ENCODE measurements around the gene ZBTB16. TPM values are rescaled to one million over a fixed set of nuclear protein-coding genes. Genes with fewer than 3 reads are reported as not detected.

The ZBTB16 gene
- total RNA-seq, 1 donor from 2014 or later: 0.54 TPM

DNA sequence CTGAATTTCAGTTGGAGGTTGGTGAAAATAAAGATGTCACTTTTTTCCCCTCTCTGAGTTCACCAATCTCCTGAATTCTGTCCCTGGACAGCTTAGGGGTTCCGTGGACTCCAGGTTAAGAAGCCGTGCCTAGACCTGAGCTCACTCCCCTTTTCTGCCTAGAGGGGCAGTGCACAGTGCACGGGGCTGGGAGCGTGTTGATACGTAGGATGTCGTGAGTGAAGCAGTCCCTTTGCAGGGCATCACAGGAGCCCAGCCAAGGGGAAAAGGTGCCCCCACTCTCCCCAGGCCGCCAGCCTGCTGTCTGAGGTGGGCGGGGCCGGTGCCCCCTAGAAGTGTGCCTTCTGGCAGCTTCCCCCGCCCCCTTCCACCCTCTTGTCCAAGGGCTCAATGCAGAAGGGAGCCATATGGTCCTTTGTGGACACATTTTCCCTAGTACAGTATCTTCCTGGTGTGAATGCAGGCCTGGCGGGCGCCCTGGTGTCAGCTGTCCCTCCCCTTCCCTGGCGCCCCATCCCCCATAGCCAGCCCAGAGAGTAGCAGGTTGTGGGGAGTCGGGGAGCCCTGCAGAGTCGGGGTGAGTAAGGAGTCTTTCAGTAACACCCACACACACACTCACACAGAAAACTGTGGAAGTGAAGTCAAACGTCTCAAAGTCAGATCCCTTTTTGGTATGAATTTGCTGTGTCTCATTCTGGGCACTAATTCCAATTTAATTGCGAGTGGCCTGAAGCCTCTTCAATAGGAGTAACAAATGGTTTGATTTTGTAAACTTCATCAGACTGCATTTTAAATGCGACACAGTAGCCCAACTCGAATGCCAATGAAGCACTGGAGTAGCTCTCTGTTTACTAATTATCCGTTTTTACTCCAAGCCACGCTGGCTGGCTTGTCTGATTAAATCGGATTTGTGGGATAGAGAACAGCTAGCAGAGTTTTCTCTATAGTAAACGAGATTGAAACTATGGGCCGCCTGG lies 169.2 kb downstream of the ZBTB16 start:
- no peak overlapping the region for H3K27ac Mint-ChIP-seq (ENCODE audit: unreplicated experiment)
- no peaks in the 10 kb centered on the region for H3K4me1 Mint-ChIP-seq (ENCODE audit: unreplicated experiment)

GRCh38 chr11:114230031-114230704 lies 170.7 kb downstream of the ZBTB16 start:
- H3K27me3 Mint-ChIP-seq (ENCODE audit: unreplicated experiment): peaks cover 1% of the 10 kb centered on the region
- no peaks in the 10 kb centered on the region for H3K36me3 Mint-ChIP-seq (ENCODE audit: low read depth, unreplicated experiment)
- no peak overlapping the region for H3K4me3 Mint-ChIP-seq (ENCODE audit: unreplicated experiment)
- no peak overlapping the region for H3K27ac Mint-ChIP-seq (ENCODE audit: unreplicated experiment)
- no peaks in the 10 kb centered on the region for H3K9me3 Mint-ChIP-seq (ENCODE audit: unreplicated experiment)
- no peak for DNase-seq (ENCODE audit: low spot score)
- no peaks in the 10 kb centered on the region for H3K4me1 Mint-ChIP-seq (ENCODE audit: unreplicated experiment)
- TF ChIP-seq, protein P1, sequence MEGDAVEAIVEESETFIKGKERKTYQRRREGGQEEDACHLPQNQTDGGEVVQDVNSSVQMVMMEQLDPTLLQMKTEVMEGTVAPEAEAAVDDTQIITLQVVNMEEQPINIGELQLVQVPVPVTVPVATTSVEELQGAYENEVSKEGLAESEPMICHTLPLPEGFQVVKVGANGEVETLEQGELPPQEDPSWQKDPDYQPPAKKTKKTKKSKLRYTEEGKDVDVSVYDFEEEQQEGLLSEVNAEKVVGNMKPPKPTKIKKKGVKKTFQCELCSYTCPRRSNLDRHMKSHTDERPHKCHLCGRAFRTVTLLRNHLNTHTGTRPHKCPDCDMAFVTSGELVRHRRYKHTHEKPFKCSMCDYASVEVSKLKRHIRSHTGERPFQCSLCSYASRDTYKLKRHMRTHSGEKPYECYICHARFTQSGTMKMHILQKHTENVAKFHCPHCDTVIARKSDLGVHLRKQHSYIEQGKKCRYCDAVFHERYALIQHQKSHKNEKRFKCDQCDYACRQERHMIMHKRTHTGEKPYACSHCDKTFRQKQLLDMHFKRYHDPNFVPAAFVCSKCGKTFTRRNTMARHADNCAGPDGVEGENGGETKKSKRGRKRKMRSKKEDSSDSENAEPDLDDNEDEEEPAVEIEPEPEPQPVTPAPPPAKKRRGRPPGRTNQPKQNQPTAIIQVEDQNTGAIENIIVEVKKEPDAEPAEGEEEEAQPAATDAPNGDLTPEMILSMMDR (IDR thresholded peaks at IDR 0.05; ENCODE audit: unreplicated experiment): no peak

More for the DNA sequence above, 169.2 kb downstream of the ZBTB16 start:
- TF ChIP-seq, protein P1 (IDR thresholded peaks at IDR 0.05; ENCODE audit: unreplicated experiment): no peak
- Mint-ChIP-seq H3K4me3 (ENCODE audit: unreplicated experiment) (no peak overlapping the region), H3K36me3 (ENCODE audit: low read depth, unreplicated experiment) (no peaks in the 10 kb centered on the region), H3K9me3 (ENCODE audit: unreplicated experiment) (no peaks in the 10 kb centered on the region), H3K27me3 (ENCODE audit: unreplicated experiment) (peaks cover 1% of the 10 kb centered on the region)
- DNase-seq (ENCODE audit: low spot score): no peak

- no peak overlapping the region for H3K27ac Mint-ChIP-seq (ENCODE audit: unreplicated experiment)
- DNase-seq (ENCODE audit: low spot score): no peak
- no peaks in the 10 kb centered on the region for H3K4me1 Mint-ChIP-seq (ENCODE audit: unreplicated experiment)
- TF ChIP-seq, protein P1 (IDR thresholded peaks at IDR 0.05; ENCODE audit: unreplicated experiment): no peak
- H3K9me3 Mint-ChIP-seq (ENCODE audit: unreplicated experiment): no peaks in the 10 kb centered on the region
- H3K27me3 Mint-ChIP-seq (ENCODE audit: unreplicated experiment): no peaks in the 10 kb centered on the region
- no peak overlapping the region for H3K4me3 Mint-ChIP-seq (ENCODE audit: unreplicated experiment)
- no peaks in the 10 kb centered on the region for H3K36me3 Mint-ChIP-seq (ENCODE audit: low read depth, unreplicated experiment)
These were observed 173.0 kb downstream of the ZBTB16 start for GRCh38 chr11:114232400-114233059.

- H3K4me3 Mint-ChIP-seq (ENCODE audit: unreplicated experiment): no peak overlapping the region
- TF ChIP-seq, protein P1 (IDR thresholded peaks at IDR 0.05; ENCODE audit: unreplicated experiment): no peak
- no peak overlapping the region for H3K27ac Mint-ChIP-seq (ENCODE audit: unreplicated experiment)
- no peaks in the 10 kb centered on the region for H3K9me3 Mint-ChIP-seq (ENCODE audit: unreplicated experiment)
- H3K4me1 Mint-ChIP-seq (ENCODE audit: unreplicated experiment): no peaks in the 10 kb centered on the region
- DNase-seq (ENCODE audit: low spot score): no peak
- H3K36me3 Mint-ChIP-seq (ENCODE audit: low read depth, unreplicated experiment): no peaks in the 10 kb centered on the region
- no peaks in the 10 kb centered on the region for H3K27me3 Mint-ChIP-seq (ENCODE audit: unreplicated experiment)
These were observed 174.2 kb downstream of the ZBTB16 start for GRCh38 chr11:114233755-114234154.

All from endothelial cell (in vitro differentiated cells).